HFFc6 (cell line): Measurements from ENCODE around the gene MATK. TPM values are rescaled to one million over a fixed set of nuclear protein-coding genes. Genes with fewer than 3 reads are reported as not detected.

Experiments
- DNase-seq: peaks from one replicate; pipeline ENCODE4 v3.0.0-alpha.2; 2018
- H3K27ac Mint-ChIP-seq: 2 replicates; pipeline ENCODE4 v1.8.0; 2020; ENCODE audit warnings: mild to moderate bottlenecking, mixed read lengths
- H3K27me3 Mint-ChIP-seq: 2 replicates; pipeline ENCODE4 v1.8.0; 2021; ENCODE audit warnings: mild to moderate bottlenecking, moderate library complexity, mixed read lengths; ENCODE audit not compliant: insufficient read depth
- H3K36me3 Mint-ChIP-seq: 2 replicates; pipeline ENCODE4 v1.8.0; 2021; ENCODE audit warnings: low read depth, mixed read lengths
- H3K4me1 Mint-ChIP-seq: 2 replicates; pipeline ENCODE4 v1.8.0; 2020; ENCODE audit warnings: low read depth, mixed read lengths
- H3K4me3 Mint-ChIP-seq: 2 replicates; pipeline ENCODE4 v1.8.0; 2020; ENCODE audit warnings: mild to moderate bottlenecking, moderate library complexity, mixed read lengths
- H3K9me3 Mint-ChIP-seq: 2 replicates; pipeline ENCODE4 v1.8.0; 2020; ENCODE audit warnings: mild to moderate bottlenecking, mixed read lengths
- CTCF ChIP-seq: fragments of 200-600 bp; sonication (generic); IDR thresholded peaks from 2 replicates; pipeline ENCODE4 v1.5.0; 2021; ENCODE audit warnings: antibody characterized with exemption, mild to moderate bottlenecking
- total RNA-seq, 6 experiments: library from RNA; stranded (reverse); fragmentation: NEBNext Ultra II Directional; extraction: Animal tissue kit (Norgen Biotek cat#: 25700); gene quantifications; 2 replicates in 1 of 6; 3 replicates in 5 of 6; pipeline ENCODE4 v1.2.3, GENCODE V29; 2021

The MATK gene
- total RNA-seq, 6 experiments from 2014 or later = not detected

DNA sequence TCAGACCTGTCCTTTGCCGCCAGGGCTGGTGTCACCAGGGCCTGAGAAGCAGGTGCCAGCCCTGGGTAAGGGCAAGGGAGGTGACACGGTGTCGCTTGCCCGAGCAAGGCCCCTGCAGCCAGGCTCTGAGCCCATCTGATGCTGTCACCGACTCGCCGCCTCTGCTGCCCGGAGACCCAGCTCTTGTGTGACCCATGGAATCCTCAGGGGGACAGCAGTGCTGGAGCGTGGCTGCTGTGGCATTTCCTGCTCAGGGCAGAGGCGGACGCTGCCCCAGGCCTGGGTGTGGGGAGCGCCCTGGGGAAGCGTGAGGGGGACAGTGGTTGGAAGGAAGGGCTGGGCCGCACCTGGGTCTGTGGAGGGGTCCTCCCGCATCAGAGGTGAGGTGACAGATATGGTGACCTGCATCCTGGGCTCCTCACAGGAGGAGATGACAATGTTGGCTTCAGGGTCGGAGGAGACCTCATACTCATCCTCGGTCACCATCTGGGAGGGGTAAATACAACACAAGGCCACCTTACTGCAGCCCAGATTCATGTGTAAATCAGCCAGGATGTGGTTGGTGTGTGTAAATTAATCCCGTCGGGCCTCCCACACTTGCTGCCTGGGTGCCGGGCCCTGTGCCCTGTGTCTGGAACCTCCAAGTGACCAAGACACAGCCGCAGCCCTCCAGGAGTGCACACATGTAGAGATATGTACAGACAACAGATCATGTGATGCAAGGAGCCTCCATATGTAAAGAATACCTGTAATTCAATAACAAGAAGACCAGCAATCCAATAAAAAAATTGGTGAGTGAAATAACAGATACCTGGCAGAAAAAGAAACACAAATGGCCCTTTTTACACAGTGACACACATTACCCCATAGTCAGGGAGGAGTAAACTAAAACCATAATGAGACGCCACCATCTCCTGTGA lies 27.6 kb upstream of the MATK start:
- H3K9me3 Mint-ChIP-seq = no peaks in the 10 kb centered on the region
- no peak for TF ChIP-seq CTCF
- peaks cover 10% of the 10 kb centered on the region for H3K4me1 Mint-ChIP-seq

DNA sequence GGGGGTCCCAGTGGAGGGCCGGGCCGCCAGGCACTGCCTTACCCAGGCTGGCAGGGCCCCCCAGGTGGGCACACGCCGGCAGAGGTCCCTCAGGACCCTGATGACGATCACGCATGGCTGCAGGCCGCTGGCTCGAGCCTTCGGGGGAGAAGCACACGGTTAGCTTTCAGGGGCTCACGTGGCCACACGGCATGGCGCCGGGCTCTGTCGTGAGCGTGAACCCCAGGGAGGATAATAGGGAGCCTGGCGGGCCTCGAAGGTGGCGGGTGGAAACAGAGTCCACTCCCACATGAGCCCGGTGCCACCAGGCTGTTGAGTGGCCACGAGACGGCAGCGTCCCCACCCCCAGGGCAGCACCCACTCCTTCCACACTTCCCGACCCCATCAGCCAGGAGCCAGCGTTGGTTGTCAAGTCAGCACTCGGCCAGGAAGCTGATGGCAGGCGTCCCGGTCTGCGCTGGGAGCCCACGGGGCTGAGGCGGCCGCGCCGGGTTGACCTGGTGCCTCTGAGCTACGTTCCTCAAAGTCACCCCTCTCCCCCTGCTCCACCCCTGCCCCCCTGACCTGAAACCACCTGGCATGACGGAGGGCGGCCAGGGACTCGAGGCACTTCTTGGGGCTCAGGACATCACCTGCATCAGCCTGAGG lies 24.7 kb upstream of the MATK start:
- TF ChIP-seq CTCF = no peak
- no peak overlapping the region for H3K4me3 Mint-ChIP-seq
- no peaks in the 10 kb centered on the region for H3K36me3 Mint-ChIP-seq
- no peak for DNase-seq
- H3K4me1 Mint-ChIP-seq = no peaks in the 10 kb centered on the region
- H3K9me3 Mint-ChIP-seq = peaks cover 11% of the 10 kb centered on the region
- H3K27ac Mint-ChIP-seq = no peak overlapping the region
- peaks cover 11% of the 10 kb centered on the region for H3K27me3 Mint-ChIP-seq

More for the DNA sequence above, 27.6 kb upstream of the MATK start:
- H3K27ac Mint-ChIP-seq = no peak overlapping the region
- H3K36me3 Mint-ChIP-seq = no peaks in the 10 kb centered on the region
- H3K27me3 Mint-ChIP-seq = peaks cover 18% of the 10 kb centered on the region
- H3K4me3 Mint-ChIP-seq = no peak overlapping the region
- no peak for DNase-seq

DNA sequence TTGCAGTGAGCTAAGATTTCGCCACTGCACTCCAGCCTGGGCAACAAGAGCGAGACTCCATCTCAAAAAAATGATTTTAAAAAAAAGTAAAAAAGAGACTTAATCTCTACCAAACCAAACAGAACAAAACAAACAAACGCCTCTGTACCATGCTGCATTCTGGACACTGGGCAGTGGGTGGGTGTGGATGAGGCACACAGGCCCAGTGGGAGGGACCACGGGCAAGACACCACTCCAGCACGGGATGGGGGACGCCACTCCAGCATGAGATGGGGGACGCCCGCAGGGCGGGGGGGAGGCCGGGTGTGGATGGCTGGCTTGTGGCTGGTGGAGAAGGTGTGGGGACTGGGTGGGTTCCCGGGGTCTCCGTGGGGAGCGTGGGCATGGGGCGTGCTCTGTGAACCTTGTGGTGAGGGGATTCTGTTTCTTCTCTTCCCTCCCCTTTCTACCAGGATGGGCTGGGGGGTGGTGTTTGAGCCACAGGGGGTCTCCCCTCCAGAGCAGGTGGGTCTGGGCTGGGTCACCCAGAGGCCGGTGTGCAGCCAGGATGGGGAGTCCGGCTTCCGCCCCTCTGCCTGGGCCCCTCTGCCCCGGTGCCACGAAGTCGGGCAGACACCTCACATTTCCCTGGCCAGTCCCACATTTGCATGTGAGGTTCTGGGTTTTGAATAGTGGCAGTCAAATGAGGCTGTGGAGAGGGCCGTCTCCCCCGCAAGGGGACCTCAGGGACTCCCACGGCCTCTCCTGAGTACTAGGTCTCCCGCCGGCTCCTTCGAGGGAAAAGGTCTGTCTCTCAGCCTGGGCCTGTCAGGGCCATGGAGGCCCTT lies 23.9 kb upstream of the MATK start:
- Mint-ChIP-seq H3K27ac (no peak overlapping the region), H3K4me3 (no peak overlapping the region), H3K4me1 (no peaks in the 10 kb centered on the region), H3K27me3 (peaks cover 10% of the 10 kb centered on the region), H3K9me3 (peaks cover 11% of the 10 kb centered on the region), H3K36me3 (no peaks in the 10 kb centered on the region)
- DNase-seq = no peak
- no peak for TF ChIP-seq CTCF

- H3K36me3 Mint-ChIP-seq = no peaks in the 10 kb centered on the region
- H3K27me3 Mint-ChIP-seq = peaks cover 7% of the 10 kb centered on the region
- peaks cover 11% of the 10 kb centered on the region for H3K9me3 Mint-ChIP-seq
- no peak for DNase-seq
- no peak overlapping the region for H3K4me3 Mint-ChIP-seq
- no peak for TF ChIP-seq CTCF
- H3K4me1 Mint-ChIP-seq = no peaks in the 10 kb centered on the region
- H3K27ac Mint-ChIP-seq = no peak overlapping the region
Measured at GRCh38 chr19:3808420-3809143, 22.4 kb upstream of the MATK start.
